ENCODE results near the gene SP100. TPM values are rescaled to one million over a fixed set of nuclear protein-coding genes. Genes with fewer than 3 reads are reported as not detected.

The SP100 gene
- total and polyA plus RNA-seq, 2 of the 13 experiments (the other 11 are each of a cell fraction or from before 2014, with no cell fraction given) = 12.6 to 16.5 TPM

GRCh38 chr2:230411570-230412370, 4.2 kb upstream of the SP100 start (continued):
- no peak for TF ChIP-seq FUBP1 (CRISPR knock-in tag; IDR thresholded peaks at IDR 0.05; ENCODE audit: borderline replicate concordance)
- peak; percentile 97 for TF ChIP-seq ZNF782 (CRISPR knock-in tag; IDR thresholded peaks at IDR 0.05; ENCODE audit: borderline replicate concordance)
- no peak for TF ChIP-seq KLF15 (CRISPR knock-in tag; IDR thresholded peaks at IDR 0.05; ENCODE audit: borderline replicate concordance)
- TF ChIP-seq MAFG (CRISPR knock-in tag; IDR thresholded peaks at IDR 0.05) = no peak
- TF ChIP-seq ZNF460 (CRISPR knock-in tag; IDR thresholded peaks at IDR 0.05; ENCODE audit: borderline replicate concordance) = no peak
- TF ChIP-seq IRF2 (CRISPR knock-in tag; IDR thresholded peaks at IDR 0.05) = peak; percentile 84
- TF ChIP-seq ZNF549 (CRISPR knock-in tag; IDR thresholded peaks at IDR 0.05) = no peak
- peak; percentile 81 for TF ChIP-seq ZNF263 (CRISPR knock-in tag; IDR thresholded peaks at IDR 0.05)
- TF ChIP-seq, protein P1, sequence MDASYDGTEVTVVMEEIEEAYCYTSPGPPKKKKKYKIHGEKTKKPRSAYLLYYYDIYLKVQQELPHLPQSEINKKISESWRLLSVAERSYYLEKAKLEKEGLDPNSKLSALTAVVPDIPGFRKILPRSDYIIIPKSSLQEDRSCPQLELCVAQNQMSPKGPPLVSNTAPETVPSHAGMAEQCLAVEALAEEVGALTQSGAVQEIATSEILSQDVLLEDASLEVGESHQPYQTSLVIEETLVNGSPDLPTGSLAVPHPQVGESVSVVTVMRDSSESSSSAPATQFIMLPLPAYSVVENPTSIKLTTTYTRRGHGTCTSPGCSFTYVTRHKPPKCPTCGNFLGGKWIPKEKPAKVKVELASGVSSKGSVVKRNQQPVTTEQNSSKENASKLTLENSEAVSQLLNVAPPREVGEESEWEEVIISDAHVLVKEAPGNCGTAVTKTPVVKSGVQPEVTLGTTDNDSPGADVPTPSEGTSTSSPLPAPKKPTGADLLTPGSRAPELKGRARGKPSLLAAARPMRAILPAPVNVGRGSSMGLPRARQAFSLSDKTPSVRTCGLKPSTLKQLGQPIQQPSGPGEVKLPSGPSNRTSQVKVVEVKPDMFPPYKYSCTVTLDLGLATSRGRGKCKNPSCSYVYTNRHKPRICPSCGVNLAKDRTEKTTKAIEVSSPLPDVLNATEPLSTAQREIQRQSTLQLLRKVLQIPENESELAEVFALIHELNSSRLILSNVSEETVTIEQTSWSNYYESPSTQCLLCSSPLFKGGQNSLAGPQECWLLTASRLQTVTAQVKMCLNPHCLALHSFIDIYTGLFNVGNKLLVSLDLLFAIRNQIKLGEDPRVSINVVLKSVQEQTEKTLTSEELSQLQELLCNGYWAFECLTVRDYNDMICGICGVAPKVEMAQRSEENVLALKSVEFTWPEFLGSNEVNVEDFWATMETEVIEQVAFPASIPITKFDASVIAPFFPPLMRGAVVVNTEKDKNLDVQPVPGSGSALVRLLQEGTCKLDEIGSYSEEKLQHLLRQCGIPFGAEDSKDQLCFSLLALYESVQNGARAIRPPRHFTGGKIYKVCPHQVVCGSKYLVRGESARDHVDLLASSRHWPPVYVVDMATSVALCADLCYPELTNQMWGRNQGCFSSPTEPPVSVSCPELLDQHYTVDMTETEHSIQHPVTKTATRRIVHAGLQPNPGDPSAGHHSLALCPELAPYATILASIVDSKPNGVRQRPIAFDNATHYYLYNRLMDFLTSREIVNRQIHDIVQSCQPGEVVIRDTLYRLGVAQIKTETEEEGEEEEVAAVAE (CRISPR knock-in tag; IDR thresholded peaks at IDR 0.05; ENCODE audit: borderline replicate concordance) = no peak
- 0 out of 2 replicates have a peak, but pooled peaks have one; percentile 18 for TF ChIP-seq ZNF205 (CRISPR knock-in tag; IDR thresholded peaks at IDR 0.05)
- 0 out of 2 replicates have a peak, but pooled peaks have one; percentile 50 for TF ChIP-seq HOXA9 (CRISPR knock-in tag; IDR thresholded peaks at IDR 0.05; ENCODE audit: borderline replicate concordance)
- peak; percentile 76 for TF ChIP-seq IKZF5 (CRISPR knock-in tag; IDR thresholded peaks at IDR 0.05)
- TF ChIP-seq SP4 (CRISPR knock-in tag; IDR thresholded peaks at IDR 0.05) = peak; percentile 67
- no peak for TF ChIP-seq HOXA7 (CRISPR knock-in tag; IDR thresholded peaks at IDR 0.05)
- no peak for TF ChIP-seq ZBTB34 (CRISPR knock-in tag; IDR thresholded peaks at IDR 0.05)
- TF ChIP-seq ZMYM4 (CRISPR knock-in tag; IDR thresholded peaks at IDR 0.05) = no peak; the same call in 1 of the 2 replicates
- no peak for TF ChIP-seq IKZF1 (IDR thresholded peaks at IDR 0.05)
- TF ChIP-seq, protein P2, sequence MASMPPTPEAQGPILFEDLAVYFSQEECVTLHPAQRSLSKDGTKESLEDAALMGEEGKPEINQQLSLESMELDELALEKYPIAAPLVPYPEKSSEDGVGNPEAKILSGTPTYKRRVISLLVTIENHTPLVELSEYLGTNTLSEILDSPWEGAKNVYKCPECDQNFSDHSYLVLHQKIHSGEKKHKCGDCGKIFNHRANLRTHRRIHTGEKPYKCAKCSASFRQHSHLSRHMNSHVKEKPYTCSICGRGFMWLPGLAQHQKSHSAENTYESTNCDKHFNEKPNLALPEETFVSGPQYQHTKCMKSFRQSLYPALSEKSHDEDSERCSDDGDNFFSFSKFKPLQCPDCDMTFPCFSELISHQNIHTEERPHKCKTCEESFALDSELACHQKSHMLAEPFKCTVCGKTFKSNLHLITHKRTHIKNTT (CRISPR knock-in tag; IDR thresholded peaks at IDR 0.05) = no peak
- no peak for TF ChIP-seq RXRB (CRISPR knock-in tag; IDR thresholded peaks at IDR 0.05; ENCODE audit: borderline replicate concordance)

All from HepG2 (cell line).